D721Med (cell line): ENCODE data around the gene RNF151.
"Not testable (repeated sequence)": the region's sequence is repeated elsewhere in the genome, so short reads cannot be mapped to it uniquely, and the experiment has no call there.

Experiments
- DNase-seq: peaks from one replicate; pipeline ENCODE4 v3.0.0; 2011; ENCODE audit warnings: low spot score; ENCODE audit not compliant: insufficient read length
- FAIRE-seq: peaks from 2 replicates; lab custom pipeline; 2011; peaks lifted over from hg19 to GRCh38; lab: Jason Lieb, UNC
- CTCF ChIP-seq: IDR thresholded peaks from 2 replicates; pipeline ENCODE4 v1.5.1; 2012; ENCODE audit warnings: mild to moderate bottlenecking, control low read depth; ENCODE audit not compliant: insufficient read depth; ENCODE audit errors: missing control alignments

The RNF151 gene

GRCh38 chr16:1953734-1954133 lies 12.9 kb upstream of the RNF151 start:
- DNase-seq, result no peak
- FAIRE-seq, result no peak
- no peak for TF ChIP-seq CTCF

- not testable (repeated sequence) for FAIRE-seq, DNase-seq
These were observed 9.1 kb upstream of the RNF151 start for GRCh38 chr16:1957434-1958142.

GRCh38 chr16:1958143-1958491 lies 8.5 kb upstream of the RNF151 start:
- DNase-seq, FAIRE-seq: not testable (repeated sequence)

- no peak for TF ChIP-seq CTCF
- FAIRE-seq (no peak), DNase-seq (peak; percentile 3)
These were observed 7.9 kb upstream of the RNF151 start for GRCh38 chr16:1958715-1959268.

GRCh38 chr16:1959269-1960039 lies 7.2 kb upstream of the RNF151 start, which contains the start of gene NDUFB10:
Gene NDUFB10, plus strand, starts transcription at chr16:1959538. Its CDS starts 87 bp downstream, at chr16:1959625.
- FAIRE-seq, result no peak
- TF ChIP-seq CTCF, result peak; percentile 66
- DNase-seq, result peak; percentile 75

- FAIRE-seq, result no peak
These were observed 5.7 kb upstream of the RNF151 start for GRCh38 chr16:1960665-1961630.

GRCh38 chr16:1961651-1962067 lies 5.0 kb upstream of the RNF151 start:
- FAIRE-seq, result no peak
- peak; percentile 9 for DNase-seq
- no peak for TF ChIP-seq CTCF

More at GRCh38 chr16:1960665-1961630, 5.7 kb upstream of the RNF151 start:
- no peak for TF ChIP-seq CTCF
- peak; percentile 18 for DNase-seq

- not testable (repeated sequence) for DNase-seq, FAIRE-seq
These were observed 4.2 kb upstream of the RNF151 start for GRCh38 chr16:1962161-1963153.
